ENCODE data around the gene C18orf32.
"Not testable (repeated sequence)": the region's sequence is repeated elsewhere in the genome, so short reads cannot be mapped to it uniquely, and the experiment has no call there.

C18orf32 gene

DNA sequence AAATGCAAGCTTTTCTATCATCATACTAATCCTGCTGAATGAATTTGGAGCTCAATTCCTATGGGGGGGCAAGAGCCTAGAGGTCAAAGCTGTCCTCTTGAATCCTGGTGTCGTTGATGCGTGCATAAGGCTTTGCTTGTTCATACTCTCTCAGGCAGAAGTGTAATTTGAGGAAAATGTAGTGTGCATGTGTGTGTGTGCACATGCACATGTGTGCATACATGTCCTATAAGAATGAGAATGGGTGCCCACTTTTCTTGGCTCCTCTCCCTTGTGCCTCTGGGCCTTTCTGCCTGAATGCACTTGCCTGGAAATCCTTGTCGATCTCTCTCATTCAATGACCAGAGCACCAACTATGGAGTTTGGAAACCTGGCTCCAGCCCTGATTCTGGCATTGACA lies 28.5 kb upstream of the C18orf32 start:
- H3K4me3 ChIP-seq (ENCODE audit: low read length) = no peak overlapping the region
- TF ChIP-seq, protein P1, sequence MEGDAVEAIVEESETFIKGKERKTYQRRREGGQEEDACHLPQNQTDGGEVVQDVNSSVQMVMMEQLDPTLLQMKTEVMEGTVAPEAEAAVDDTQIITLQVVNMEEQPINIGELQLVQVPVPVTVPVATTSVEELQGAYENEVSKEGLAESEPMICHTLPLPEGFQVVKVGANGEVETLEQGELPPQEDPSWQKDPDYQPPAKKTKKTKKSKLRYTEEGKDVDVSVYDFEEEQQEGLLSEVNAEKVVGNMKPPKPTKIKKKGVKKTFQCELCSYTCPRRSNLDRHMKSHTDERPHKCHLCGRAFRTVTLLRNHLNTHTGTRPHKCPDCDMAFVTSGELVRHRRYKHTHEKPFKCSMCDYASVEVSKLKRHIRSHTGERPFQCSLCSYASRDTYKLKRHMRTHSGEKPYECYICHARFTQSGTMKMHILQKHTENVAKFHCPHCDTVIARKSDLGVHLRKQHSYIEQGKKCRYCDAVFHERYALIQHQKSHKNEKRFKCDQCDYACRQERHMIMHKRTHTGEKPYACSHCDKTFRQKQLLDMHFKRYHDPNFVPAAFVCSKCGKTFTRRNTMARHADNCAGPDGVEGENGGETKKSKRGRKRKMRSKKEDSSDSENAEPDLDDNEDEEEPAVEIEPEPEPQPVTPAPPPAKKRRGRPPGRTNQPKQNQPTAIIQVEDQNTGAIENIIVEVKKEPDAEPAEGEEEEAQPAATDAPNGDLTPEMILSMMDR (conservative IDR thresholded peaks at IDR 0.05; ENCODE audit: low read length) = no peak
- DNase-seq (ENCODE audit: low read depth) = no peak

DNA sequence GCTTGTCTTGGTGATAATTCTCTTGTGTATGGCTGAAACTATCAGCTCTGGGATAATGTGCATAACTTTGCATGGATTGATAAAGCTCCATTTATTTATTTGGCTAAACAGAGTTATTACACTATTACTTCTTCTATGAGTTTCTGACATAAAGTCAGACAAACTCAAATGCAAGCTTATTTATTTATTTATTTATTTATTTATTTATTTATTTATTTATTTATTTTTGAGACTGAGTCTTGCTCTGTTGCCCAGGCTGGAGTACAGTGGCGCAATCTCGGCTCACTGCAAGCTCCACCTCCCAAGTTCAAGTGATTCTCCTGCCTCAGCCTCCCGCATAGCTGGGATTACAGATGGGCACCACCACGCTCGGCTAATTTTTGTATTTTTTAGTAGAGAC lies 28.0 kb upstream of the C18orf32 start:
- not testable (repeated sequence) for DNase-seq (ENCODE audit: low read depth); H3K4me3 ChIP-seq (ENCODE audit: low read length)

DNA sequence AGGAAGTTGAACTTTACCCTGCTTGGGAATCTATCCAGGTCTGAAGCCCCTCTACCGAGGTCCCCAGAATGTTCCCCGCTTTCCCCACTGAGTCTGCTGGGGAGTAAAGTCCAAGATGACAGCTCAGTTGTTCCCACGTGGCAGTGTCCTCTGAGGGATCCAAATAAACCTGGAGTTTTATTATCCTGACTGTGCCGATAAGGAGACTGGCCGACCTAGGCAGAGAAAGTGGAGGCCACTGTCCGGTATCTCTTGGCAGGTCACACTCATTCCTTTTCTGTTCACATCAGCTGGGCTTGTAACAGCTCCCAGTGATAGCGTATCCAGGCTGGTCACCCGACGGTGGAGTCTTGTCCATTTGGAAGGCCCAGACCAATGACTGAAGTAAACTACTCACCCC lies 27.5 kb upstream of the C18orf32 start:
- no peak for DNase-seq (ENCODE audit: low read depth)
- H3K4me3 ChIP-seq (ENCODE audit: low read length) = no peak overlapping the region
- TF ChIP-seq, protein P1 (conservative IDR thresholded peaks at IDR 0.05; ENCODE audit: low read length) = no peak

DNA sequence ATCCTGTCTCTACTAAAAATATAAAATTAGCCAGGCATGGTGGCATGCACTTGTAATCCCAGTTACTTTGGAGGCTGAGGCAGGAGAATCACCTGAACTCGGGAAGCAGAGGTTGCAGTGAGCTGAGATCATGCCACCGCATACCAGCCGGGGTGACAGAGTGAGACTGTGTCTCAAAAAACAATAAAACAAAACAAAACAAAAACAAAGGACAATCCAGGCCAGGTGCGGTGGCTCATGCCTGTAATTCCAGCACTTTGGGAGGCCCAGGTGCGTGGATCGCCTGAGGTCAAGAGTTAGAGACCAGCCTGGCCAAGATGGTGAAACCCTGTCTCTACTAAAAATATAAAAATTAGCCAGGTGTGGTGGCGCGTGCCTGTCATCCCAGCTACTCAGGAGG lies 25.8 kb upstream of the C18orf32 start:
- not testable (repeated sequence) for DNase-seq (ENCODE audit: low read depth); H3K4me3 ChIP-seq (ENCODE audit: low read length)

DNA sequence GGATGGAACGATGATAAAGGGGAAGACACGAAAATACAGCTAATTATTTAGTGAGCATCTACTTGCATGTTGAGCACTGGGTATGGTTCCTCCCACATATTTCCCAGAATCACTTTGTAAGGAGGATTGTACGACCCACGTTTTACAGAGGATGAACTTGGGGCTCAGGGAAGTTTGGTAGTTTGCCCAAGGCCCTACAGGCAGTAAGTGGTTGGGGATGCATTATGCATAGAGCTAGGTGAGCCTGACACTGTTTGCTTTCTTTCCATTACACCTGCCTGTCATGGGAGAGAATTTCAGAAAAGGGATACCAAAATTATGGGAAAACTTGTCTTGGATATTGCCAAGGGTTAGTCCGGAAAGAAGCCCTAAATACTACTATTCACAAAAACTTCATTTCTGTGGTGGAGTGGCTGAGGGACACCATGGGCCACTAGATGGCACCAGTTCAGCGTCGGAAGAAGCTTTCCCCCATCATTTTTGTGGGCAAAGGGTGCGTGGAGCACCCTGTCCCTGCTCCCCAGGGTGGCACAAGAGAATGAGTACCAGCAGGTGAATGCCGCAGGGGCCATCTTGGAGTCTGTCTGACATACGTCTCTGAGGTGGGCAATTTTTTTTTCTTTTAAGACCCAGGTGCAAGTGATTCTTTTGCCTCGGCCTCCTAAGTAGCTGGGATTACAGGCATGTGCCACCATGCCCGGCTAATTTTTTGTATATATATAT lies 23.5 kb upstream of the C18orf32 start:
- H3K4me3 ChIP-seq (ENCODE audit: low read length) = no peak overlapping the region
- DNase-seq (ENCODE audit: low read depth) = peak; percentile 50
- TF ChIP-seq, protein P1 (conservative IDR thresholded peaks at IDR 0.05; ENCODE audit: low read length) = peak; percentile 92

- DNase-seq (ENCODE audit: low read depth); H3K4me3 ChIP-seq (ENCODE audit: low read length): not testable (repeated sequence)
Observed at GRCh38 chr18:49506438-49506837, 19.4 kb upstream of the C18orf32 start.

- DNase-seq (ENCODE audit: low read depth) = no peak
- TF ChIP-seq, protein P1 (conservative IDR thresholded peaks at IDR 0.05; ENCODE audit: low read length) = no peak
- no peak overlapping the region for H3K4me3 ChIP-seq (ENCODE audit: low read length)
Observed at GRCh38 chr18:49503931-49504330, 16.9 kb upstream of the C18orf32 start.

DNA sequence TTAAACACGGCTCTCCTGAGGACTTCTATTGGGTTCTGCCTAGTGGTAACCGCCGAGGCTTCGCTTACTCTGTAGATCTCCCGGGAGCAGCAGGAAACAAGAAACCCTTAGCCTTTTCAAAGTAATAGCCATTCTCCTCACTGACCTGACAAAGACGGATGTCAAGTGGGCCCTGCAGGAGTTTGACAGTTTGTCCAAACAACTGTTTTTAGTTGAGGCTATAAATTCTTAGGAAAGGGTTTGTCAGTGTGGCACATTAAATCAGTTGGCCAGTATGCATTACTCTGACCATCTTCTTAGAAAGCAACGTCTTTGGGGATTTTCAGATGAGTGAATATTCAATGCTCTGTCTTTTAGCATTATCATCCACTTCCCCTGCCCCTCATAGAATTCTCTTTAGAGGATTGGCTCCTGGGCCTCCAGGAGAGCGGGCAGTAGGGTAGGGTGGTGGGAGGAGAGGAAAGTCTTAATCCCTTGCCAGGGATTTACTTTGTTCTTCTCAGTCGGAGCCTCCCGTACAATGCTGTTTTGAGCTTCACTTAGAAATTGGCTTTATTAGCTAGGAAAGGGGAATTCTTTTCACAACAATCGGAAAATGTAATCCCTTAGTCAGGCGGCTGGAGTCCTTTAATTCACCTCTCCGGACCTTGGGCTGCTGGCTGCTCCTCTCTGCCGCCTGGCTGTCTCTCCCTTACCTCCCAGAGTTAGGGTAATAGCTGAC lies 13.3 kb upstream of the C18orf32 start:
- TF ChIP-seq, protein P1 (conservative IDR thresholded peaks at IDR 0.05; ENCODE audit: low read length) = no peak
- no peak overlapping the region for H3K4me3 ChIP-seq (ENCODE audit: low read length)
- no peak for DNase-seq (ENCODE audit: low read depth)
